ENCODE measurements around the gene CNTFR. TPM values are rescaled to one million over a fixed set of nuclear protein-coding genes. Genes with fewer than 3 reads are reported as not detected.

The CNTFR gene
- total RNA-seq, 1 experiment from 2014 or later = 2.7 TPM

GRCh38 chr9:34600908-34601307 lies 11.4 kb upstream of the CNTFR start:
- no peaks in the 10 kb centered on the region for H3K9me3 ChIP-seq (ENCODE audit: control insufficient read depth, insufficient read depth, low read depth, low read length)
- no peak overlapping the region for H3K4me3 ChIP-seq (ENCODE audit: low read depth in 2 of 2, low read length in 2 of 2)
- CTCF ChIA-PET = no interaction called here
- no peaks in the 10 kb centered on the region for H3K4me1 ChIP-seq (ENCODE audit: control insufficient read depth, insufficient read depth, low read length)
- H3K36me3 ChIP-seq (ENCODE audit: control insufficient read depth, insufficient read depth, low read length) = no peaks in the 10 kb centered on the region
- no peaks in the 10 kb centered on the region for H3K27me3 ChIP-seq (ENCODE audit: control insufficient read depth, insufficient read depth, low read length)
- intact Hi-C loops (cut with micrococcal nuclease; ENCODE audit: unreplicated experiment) = no loop called here
- DNase-seq (ENCODE audit: low read depth, low spot score) (no peak), ATAC-seq (no peak)
- POLR2A ChIA-PET = interaction anchor here (0.6 kb wide), 1 partner anchor 21 kb away, joined by 3 read pairs; no protein-coding TSS in a partner anchor
- no TSS peak for BruUV-seq (replicated peaks)
- TF ChIP-seq REST (IDR thresholded peaks at IDR 0.05; ENCODE audit: insufficient read depth in 1 of 2, low read depth in 2 of 2, low read length in 1 of 2) (no peak), CTCF (IDR thresholded peaks at IDR 0.05) (no peak), TCF7L2 (IDR thresholded peaks at IDR 0.05; ENCODE audit: low read depth, low read length) (no peak), POLR2AphosphoS5 (IDR thresholded peaks at IDR 0.05; ENCODE audit: low read depth, low read length) (no peak), SIN3A (IDR thresholded peaks at IDR 0.05; ENCODE audit: borderline replicate concordance, insufficient read depth, low read depth, low read length) (no peak)
- in situ Hi-C loops (cut with HindIII; ENCODE audit: low pct_unique_long_range_greater_than_20kb, low sequenced_read_pairs) = no loop called here
- H3K27ac ChIP-seq (ENCODE audit: low read length) = no peak overlapping the region

GRCh38 chr9:34599546-34599945 lies 10.0 kb upstream of the CNTFR start:
- H3K27me3 ChIP-seq (ENCODE audit: control insufficient read depth, insufficient read depth, low read length) = peaks cover under 1% of the 10 kb centered on the region; the same call in 1 of the 2 replicates
- TF ChIP-seq SIN3A (IDR thresholded peaks at IDR 0.05; ENCODE audit: borderline replicate concordance, insufficient read depth, low read depth, low read length) (no peak), TCF7L2 (IDR thresholded peaks at IDR 0.05; ENCODE audit: low read depth, low read length) (no peak), REST (IDR thresholded peaks at IDR 0.05; ENCODE audit: insufficient read depth in 1 of 2, low read depth in 2 of 2, low read length in 1 of 2) (no peak), POLR2AphosphoS5 (IDR thresholded peaks at IDR 0.05; ENCODE audit: low read depth, low read length) (no peak), CTCF (IDR thresholded peaks at IDR 0.05) (no peak)
- ATAC-seq (no peak), DNase-seq (ENCODE audit: low read depth, low spot score) (no peak)
- no peaks in the 10 kb centered on the region for H3K4me1 ChIP-seq (ENCODE audit: control insufficient read depth, insufficient read depth, low read length)
- intact Hi-C loops (cut with micrococcal nuclease; ENCODE audit: unreplicated experiment) = no loop called here
- CTCF ChIA-PET = no interaction called here
- H3K27ac ChIP-seq (ENCODE audit: low read length) = no peak overlapping the region
- in situ Hi-C loops (cut with HindIII; ENCODE audit: low pct_unique_long_range_greater_than_20kb, low sequenced_read_pairs) = no loop called here
- H3K9me3 ChIP-seq (ENCODE audit: control insufficient read depth, insufficient read depth, low read depth, low read length) = no peaks in the 10 kb centered on the region
- H3K4me3 ChIP-seq (ENCODE audit: low read depth in 2 of 2, low read length in 2 of 2) = no peak overlapping the region
- POLR2A ChIA-PET = no interaction called here
- BruUV-seq (replicated peaks) = no TSS peak
- H3K36me3 ChIP-seq (ENCODE audit: control insufficient read depth, insufficient read depth, low read length) = no peaks in the 10 kb centered on the region
